Adrenal gland (tissue), 5 donors: ENCODE results near the gene ZNF628.

Experiments used
- CTCF ChIP-seq, 6 experiments: fragments of 450-650 bp in 4 of 6; fragments of 200-600 bp in 2 of 6; sonication (generic) in 1 of 6; IDR thresholded peaks; 1 replicate in 5 of 6; 2 replicates in 1 of 6; pipeline versions ENCODE4 v1.5.1 to v1.8.0; 2016 to 2021; ENCODE audit warnings: antibody characterized with exemption in 6 of 6, mild to moderate bottlenecking in 2 of 6, moderate library complexity in 1 of 6
- POLR2A ChIP-seq, 2 donors: fragments of 450-650 bp; IDR thresholded peaks; one replicate each; pipeline ENCODE4 v1.6.1; 2017; ENCODE audit warnings: antibody characterized with exemption in 2 of 2, mild to moderate bottlenecking in 2 of 2, moderate library complexity in 1 of 2
- donor health status: DM: no; HTN: no; CAD: no.

DNA sequence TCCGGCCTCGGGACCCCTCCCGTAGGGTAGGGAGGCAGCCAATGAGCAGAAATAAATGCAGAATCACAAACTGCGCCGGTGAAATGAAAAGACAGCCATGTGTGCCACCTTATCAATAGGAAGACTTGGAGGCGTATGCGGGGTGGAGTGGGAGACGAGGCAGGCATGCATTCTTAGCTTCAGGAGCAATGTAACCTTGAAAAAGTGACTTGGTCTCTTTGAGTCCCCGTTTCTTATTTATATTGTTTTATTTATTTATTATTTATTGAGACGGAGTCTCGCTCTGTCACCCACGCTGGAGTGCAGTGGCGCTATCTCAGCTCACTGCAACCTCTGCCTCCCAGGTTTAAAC is 27.8 kb downstream of the ZNF628 start:
- TF ChIP-seq CTCF (IDR thresholded peaks at IDR 0.05) (no peak), POLR2A (IDR thresholded peaks at IDR 0.05) (no peak)
